Adrenal gland (tissue), 5 donors: Measurements from ENCODE around the gene BACE2.

Experiments used
- POLR2A ChIP-seq, 2 donors: fragments of 450-650 bp; IDR thresholded peaks; one replicate each; pipeline ENCODE4 v1.6.1; 2017; ENCODE audit warnings: antibody characterized with exemption in 2 of 2, mild to moderate bottlenecking in 2 of 2, moderate library complexity in 1 of 2
- TF ChIP-seq, protein P1 (sequence below), 6 experiments: fragments of 450-650 bp in 4 of 6; fragments of 200-600 bp in 2 of 6; sonication (generic) in 1 of 6; IDR thresholded peaks; 1 replicate in 5 of 6; 2 replicates in 1 of 6; pipeline versions ENCODE4 v1.5.1 to v1.8.0; 2016 to 2021; ENCODE audit warnings: antibody characterized with exemption in 6 of 6, mild to moderate bottlenecking in 2 of 6, moderate library complexity in 1 of 6
- donor health status: DM: no; HTN: no; CAD: no.

DNA sequence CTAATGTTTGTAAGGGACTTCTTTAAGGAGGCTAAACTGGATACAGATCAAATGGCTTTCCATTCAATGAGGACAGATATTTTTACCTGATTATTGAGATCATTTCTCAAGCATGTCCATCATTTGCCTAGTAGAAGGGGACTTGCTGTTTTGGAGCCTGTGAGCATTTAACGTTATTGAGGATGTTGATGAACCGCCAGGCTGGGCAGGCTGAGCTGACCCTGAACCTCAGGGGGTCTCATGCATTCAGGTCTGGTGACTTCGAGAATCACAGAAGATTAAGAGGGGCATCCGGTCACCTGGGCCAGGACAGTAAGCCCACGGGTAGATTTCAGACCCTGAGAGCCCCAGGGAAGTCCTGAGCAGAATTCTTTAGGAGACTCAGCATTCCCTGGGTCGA, 63.1 kb downstream of the BACE2 start:
- TF ChIP-seq, protein P1, sequence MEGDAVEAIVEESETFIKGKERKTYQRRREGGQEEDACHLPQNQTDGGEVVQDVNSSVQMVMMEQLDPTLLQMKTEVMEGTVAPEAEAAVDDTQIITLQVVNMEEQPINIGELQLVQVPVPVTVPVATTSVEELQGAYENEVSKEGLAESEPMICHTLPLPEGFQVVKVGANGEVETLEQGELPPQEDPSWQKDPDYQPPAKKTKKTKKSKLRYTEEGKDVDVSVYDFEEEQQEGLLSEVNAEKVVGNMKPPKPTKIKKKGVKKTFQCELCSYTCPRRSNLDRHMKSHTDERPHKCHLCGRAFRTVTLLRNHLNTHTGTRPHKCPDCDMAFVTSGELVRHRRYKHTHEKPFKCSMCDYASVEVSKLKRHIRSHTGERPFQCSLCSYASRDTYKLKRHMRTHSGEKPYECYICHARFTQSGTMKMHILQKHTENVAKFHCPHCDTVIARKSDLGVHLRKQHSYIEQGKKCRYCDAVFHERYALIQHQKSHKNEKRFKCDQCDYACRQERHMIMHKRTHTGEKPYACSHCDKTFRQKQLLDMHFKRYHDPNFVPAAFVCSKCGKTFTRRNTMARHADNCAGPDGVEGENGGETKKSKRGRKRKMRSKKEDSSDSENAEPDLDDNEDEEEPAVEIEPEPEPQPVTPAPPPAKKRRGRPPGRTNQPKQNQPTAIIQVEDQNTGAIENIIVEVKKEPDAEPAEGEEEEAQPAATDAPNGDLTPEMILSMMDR (IDR thresholded peaks at IDR 0.05): no peak
- no peak for TF ChIP-seq POLR2A (IDR thresholded peaks at IDR 0.05)
